K562 (cell line): ENCODE results near the gene C4orf50. TPM values are rescaled to one million over a fixed set of nuclear protein-coding genes. Genes with fewer than 3 reads are reported as not detected.

Experiments
- ATAC-seq: fragments of 200-7000 bp; cut with Tn5 transposase; 3 replicates; pipeline ENCODE4 v1.9.1; 2020; ENCODE audit warnings: moderate library complexity
- BruUV-seq: library from RNA; stranded (reverse); fragments of 400-500 nt; replicated peaks from 2 replicates; lab custom pipeline; 2021; lab: Mats Ljungman, UMichigan
- CTCF ChIA-PET: fragments of 300-600 bp; formaldehyde crosslinking; extraction: SDS; loops from one replicate; lab custom pipeline; 2021; ENCODE audit warnings: low intra/inter-chr PET ratio; lab: Yijun Ruan, JAX
- POLR2A ChIA-PET: fragments of 300-600, 350-650 bp; sonication (Branson Sonifier 250); formaldehyde crosslinking; extraction: SDS; loops from one replicate; lab custom pipeline; 2021; ENCODE audit warnings: antibody characterized with exemption, inconsistent platforms; lab: Yijun Ruan, JAX
- DNase-seq, 4 experiments: peaks; one replicate each; pipeline versions ENCODE4 v3.0.0 to v3.0.0-alpha.2; 2011 to 2018; ENCODE audit warnings: low spot score in 3 of 4, mixed read lengths in 3 of 4; ENCODE audit errors: extremely low read depth in 1 of 4
- FAIRE-seq: peaks from 2 replicates; lab custom pipeline; 2011; peaks lifted over from hg19 to GRCh38; lab: Jason Lieb, UNC
- H2AFZ ChIP-seq: 2 replicates; pipeline ENCODE4 v1.6.0; 2011; ENCODE audit warnings: low read depth, low read length, control low read depth, inconsistent platforms
- H3K27ac ChIP-seq: fragments of 200-600 bp; 3 replicates; pipeline ENCODE4 v1.8.0; 2011; ENCODE audit warnings: low read depth, mild to moderate bottlenecking, control low read depth, inconsistent platforms, low read length, moderate library complexity, mixed read lengths; ENCODE audit errors: extremely low read depth
- H3K27me3 ChIP-seq, 2 experiments: fragments of 300-600 bp in 1 of 2; 2 replicates in 1 of 2; 3 replicates in 1 of 2; pipeline versions ENCODE4 v1.6.0 to v1.8.0; 2011; ENCODE audit warnings: inconsistent platforms in 2 of 2, low read length in 2 of 2, mild to moderate bottlenecking in 1 of 2, mixed read lengths in 1 of 2, moderate library complexity in 1 of 2; ENCODE audit not compliant: control insufficient read depth in 2 of 2, insufficient read depth in 2 of 2
- H3K36me3 ChIP-seq: fragments of 300-600 bp; 3 replicates; pipeline ENCODE4 v1.8.0; 2011; ENCODE audit warnings: mild to moderate bottlenecking, low read length, inconsistent platforms; ENCODE audit not compliant: control insufficient read depth, insufficient read depth
- H3K4me1 ChIP-seq, 2 experiments: fragments of 200-600 bp in 1 of 2; replicated peaks in 1 of 2; 2 replicates in 1 of 2; 3 replicates in 1 of 2; pipeline versions ENCODE4 v1.5.1 to v1.8.0; 2011; ENCODE audit warnings: inconsistent platforms in 2 of 2, low read length in 2 of 2, mild to moderate bottlenecking in 1 of 2, mixed read lengths in 1 of 2, moderate library complexity in 1 of 2; ENCODE audit not compliant: control insufficient read depth in 2 of 2, insufficient read depth in 2 of 2
- H3K4me2 ChIP-seq: 2 replicates; pipeline ENCODE4 v1.6.1; 2011; ENCODE audit warnings: low read length, control low read depth, inconsistent platforms, mixed read lengths; ENCODE audit not compliant: insufficient read depth
- H3K4me3 ChIP-seq: fragments of 200-600 bp; sonication (generic), shearing (Covaris generic); 2 replicates; pipeline ENCODE4 v1.5.1; 2016; ENCODE audit warnings: control low read depth, inconsistent platforms
- H3K79me2 ChIP-seq: fragments of 200-600 bp; 3 replicates; pipeline ENCODE4 v1.8.0; 2011; ENCODE audit warnings: low read length, inconsistent platforms; ENCODE audit not compliant: control insufficient read depth, insufficient read depth
- H3K9ac ChIP-seq, 2 experiments: 2 replicates each; pipeline versions ENCODE4 v1.6.0 to v1.6.1; 2011; ENCODE audit warnings: low read depth in 2 of 2, low read length in 2 of 2, control low read depth in 1 of 2, inconsistent platforms in 1 of 2, mild to moderate bottlenecking in 1 of 2, mixed read lengths in 1 of 2; ENCODE audit not compliant: insufficient read depth in 1 of 2
- H3K9me1 ChIP-seq: one replicate; pipeline ENCODE4 v1.6.0; 2011; ENCODE audit warnings: inconsistent platforms, mild to moderate bottlenecking, low read length, moderate library complexity; ENCODE audit not compliant: control insufficient read depth, insufficient read depth
- H3K9me3 ChIP-seq: replicated peaks from 2 replicates; pipeline ENCODE4 v1.5.1; 2011; ENCODE audit warnings: low read depth, low read length, inconsistent platforms; ENCODE audit not compliant: control insufficient read depth, insufficient read depth
- H4K20me1 ChIP-seq: replicated peaks from 2 replicates; pipeline ENCODE4 v1.6.1; 2011; ENCODE audit warnings: low read length, inconsistent platforms, mixed read lengths; ENCODE audit not compliant: control insufficient read depth, insufficient read depth
- SPI1 ChIP-seq: IDR thresholded peaks from 2 replicates; pipeline ENCODE4 v1.6.1; 2011; ENCODE audit warnings: low read depth, low read length, control low read depth, borderline replicate concordance
- ZNF134 ChIP-seq: fragments of 250-450 bp; sonication (Bioruptor Pico); conservative IDR thresholded peaks from 2 replicates; pipeline ENCODE4 v1.4.0; 2020
- WGBS: fragments of 100-300 bp; shearing (Covaris generic); methylation state at CpG from one replicate; pipeline ENCODE4 v1.1.6; 2016; ENCODE audit warnings: low coverage, mixed read lengths; ENCODE audit not compliant: insufficient coverage; ENCODE audit errors: missing lambda C conversion rate; 5-methylcytosine and 5-hydroxymethylcytosine counted together
- in situ Hi-C: fragments of 300-500 bp; cut with MboI; formaldehyde crosslinking; loops from 4 replicates; pipeline ENCODE4 v1.15.0; 2018; ENCODE audit warnings: inconsistent platforms, mixed read lengths
- intact Hi-C: fragments of 100-400 bp; cut with micrococcal nuclease; formaldehyde crosslinking; loops from 2 replicates; pipeline ENCODE4 v1.14.2; 2022
- polyA plus RNA-seq, 8 experiments: library from polyadenylated mRNA; depleted of rRNA in 4 of 8; stranded (reverse) in 5 of 8; unstranded in 3 of 8; fragments of >200 nt; fragmentation: Nextera tagmentation in 2 of 8; fragmentation: Illumina TruSeq in 1 of 8; extraction: Ambion mirVana in 2 of 8; extraction: Trizol in 1 of 8; gene quantifications; 2 replicates each; pipeline versions ENCODE4 v1.2.1 to v1.2.3, GENCODE V29; 2011 to 2014; ENCODE audit warnings: inconsistent platforms in 1 of 8, missing spikeins in 1 of 8
- total RNA-seq, 7 experiments: library from RNA; depleted of rRNA in 6 of 7; stranded (reverse); fragments of >200 nt in 6 of 7; fragmentation: Illumina TruSeq in 2 of 7; extraction: Trizol in 2 of 7; gene quantifications; 2 replicates each; pipeline versions ENCODE4 v1.2.1 to v1.2.3, GENCODE V29; 2011 to 2021; ENCODE audit warnings: low replicate concordance in 1 of 7
- TF ChIP-seq, protein P1 (sequence below): fragments of 450-650 bp; IDR thresholded peaks from 2 replicates; pipeline ENCODE4 v1.6.1; 2017; ENCODE audit warnings: antibody characterized with exemption, mild to moderate bottlenecking
- TF ChIP-seq, protein P2 (sequence below): IDR thresholded peaks from 2 replicates; pipeline ENCODE4 v1.6.1; 2011; ENCODE audit not compliant: insufficient read length; ENCODE audit errors: extremely low read depth
- TF ChIP-seq, protein P3 (sequence below): fragments of 450-650 bp; IDR thresholded peaks from 2 replicates; pipeline ENCODE4 v1.7.1; 2018; ENCODE audit warnings: mild to moderate bottlenecking, low read depth; ENCODE audit not compliant: partially characterized antibody

C4orf50 gene
- total and polyA plus RNA-seq, 9 of the 15 experiments (the other 6 are each of a cell fraction or from before 2014, with no cell fraction given), result not detected

DNA sequence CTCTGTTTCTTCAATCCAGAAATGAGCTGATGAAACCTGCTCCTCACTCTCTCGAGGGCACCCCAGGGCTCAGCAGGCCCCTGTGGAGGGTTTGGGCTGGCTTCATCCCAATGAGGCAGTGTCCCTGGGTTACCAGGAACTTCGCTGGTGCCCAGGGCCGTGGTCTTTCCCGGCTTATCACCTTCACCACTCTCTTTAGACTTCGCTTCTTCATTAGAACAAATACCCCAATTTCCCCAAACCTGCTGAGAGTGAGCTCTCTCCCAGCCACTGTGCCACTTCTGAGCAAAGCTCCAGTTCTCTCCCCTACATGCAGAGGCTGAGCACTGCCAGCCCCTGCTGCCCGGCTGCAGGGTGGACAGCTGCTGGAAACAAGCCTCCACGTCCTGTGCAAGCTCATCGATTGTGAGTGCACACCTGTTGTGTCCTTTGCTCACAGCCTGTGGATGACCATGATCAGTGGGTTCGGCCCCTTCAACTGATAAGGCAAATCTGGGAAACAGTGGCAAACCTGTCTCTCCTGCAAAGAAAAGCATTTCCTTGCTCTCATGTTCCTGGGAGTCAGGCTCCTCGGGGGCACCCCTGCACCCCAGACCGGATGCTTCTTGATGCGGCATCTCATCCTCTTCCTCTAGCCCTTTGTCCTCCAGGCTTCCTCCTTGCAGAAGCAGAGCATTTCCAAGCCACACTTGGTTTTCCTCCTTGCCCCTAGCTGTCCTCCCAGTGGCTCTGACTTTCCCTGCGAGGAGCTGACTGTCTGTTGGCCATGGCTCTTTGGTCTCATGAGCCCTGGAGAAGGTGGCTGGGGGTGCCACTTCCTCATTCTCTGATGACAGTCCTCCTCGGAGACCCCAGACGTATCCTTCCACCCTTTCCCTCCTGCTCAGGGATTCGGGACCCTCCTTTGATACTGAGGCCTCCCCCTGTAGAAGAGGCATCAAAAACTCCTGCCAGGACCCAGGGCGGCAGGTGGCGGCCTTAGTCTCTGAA lies 28.7 kb downstream of the C4orf50 start:
- POLR2A ChIA-PET, result interaction anchor here (0.6 kb wide), 2 partner anchors 17 to 20 kb away, joined by 3 read pairs; no protein-coding TSS in a partner anchor
- Histone ChIP-seq H3K4me2 (no peak overlapping the region), H3K9me3 (0 out of 2 replicates have a peak, but pooled peaks cover 2% of the 10 kb centered on the region), H3K27me3 (peaks cover 0 to 9% of the 10 kb centered on the region in 2 experiments; a peak in 1 of 5 replicates), H3K4me3 (no peak overlapping the region), H2AFZ (no peak overlapping the region), H3K9ac (no peak overlapping the region), H3K4me1 (no peaks in the 10 kb centered on the region), H3K27ac (no peak overlapping the region), H3K36me3 (no peaks in the 10 kb centered on the region), H3K79me2 (no peaks in the 10 kb centered on the region), H4K20me1 (no peaks in the 10 kb centered on the region), H3K9me1 (no peaks in the 10 kb centered on the region)
- FAIRE-seq (no peak), ATAC-seq (no peak), DNase-seq (no peak)
- intact Hi-C loops (no loop called here), in situ Hi-C loops (no loop called here)
- TF ChIP-seq, protein P1, sequence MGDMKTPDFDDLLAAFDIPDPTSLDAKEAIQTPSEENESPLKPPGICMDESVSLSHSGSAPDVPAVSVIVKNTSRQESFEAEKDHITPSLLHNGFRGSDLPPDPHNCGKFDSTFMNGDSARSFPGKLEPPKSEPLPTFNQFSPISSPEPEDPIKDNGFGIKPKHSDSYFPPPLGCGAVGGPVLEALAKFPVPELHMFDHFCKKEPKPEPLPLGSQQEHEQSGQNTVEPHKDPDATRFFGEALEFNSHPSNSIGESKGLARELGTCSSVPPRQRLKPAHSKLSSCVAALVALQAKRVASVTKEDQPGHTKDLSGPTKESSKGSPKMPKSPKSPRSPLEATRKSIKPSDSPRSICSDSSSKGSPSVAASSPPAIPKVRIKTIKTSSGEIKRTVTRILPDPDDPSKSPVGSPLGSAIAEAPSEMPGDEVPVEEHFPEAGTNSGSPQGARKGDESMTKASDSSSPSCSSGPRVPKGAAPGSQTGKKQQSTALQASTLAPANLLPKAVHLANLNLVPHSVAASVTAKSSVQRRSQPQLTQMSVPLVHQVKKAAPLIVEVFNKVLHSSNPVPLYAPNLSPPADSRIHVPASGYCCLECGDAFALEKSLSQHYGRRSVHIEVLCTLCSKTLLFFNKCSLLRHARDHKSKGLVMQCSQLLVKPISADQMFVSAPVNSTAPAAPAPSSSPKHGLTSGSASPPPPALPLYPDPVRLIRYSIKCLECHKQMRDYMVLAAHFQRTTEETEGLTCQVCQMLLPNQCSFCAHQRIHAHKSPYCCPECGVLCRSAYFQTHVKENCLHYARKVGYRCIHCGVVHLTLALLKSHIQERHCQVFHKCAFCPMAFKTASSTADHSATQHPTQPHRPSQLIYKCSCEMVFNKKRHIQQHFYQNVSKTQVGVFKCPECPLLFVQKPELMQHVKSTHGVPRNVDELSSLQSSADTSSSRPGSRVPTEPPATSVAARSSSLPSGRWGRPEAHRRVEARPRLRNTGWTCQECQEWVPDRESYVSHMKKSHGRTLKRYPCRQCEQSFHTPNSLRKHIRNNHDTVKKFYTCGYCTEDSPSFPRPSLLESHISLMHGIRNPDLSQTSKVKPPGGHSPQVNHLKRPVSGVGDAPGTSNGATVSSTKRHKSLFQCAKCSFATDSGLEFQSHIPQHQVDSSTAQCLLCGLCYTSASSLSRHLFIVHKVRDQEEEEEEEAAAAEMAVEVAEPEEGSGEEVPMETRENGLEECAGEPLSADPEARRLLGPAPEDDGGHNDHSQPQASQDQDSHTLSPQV, result no peak
- TF ChIP-seq SPI1 (peak; percentile 29; the same call in 1 of the 2 replicates), ZNF134 (CRISPR knock-in tag) (0 out of 2 replicates have a peak, but pooled peaks have one; percentile 33)
- TF ChIP-seq, protein P2, sequence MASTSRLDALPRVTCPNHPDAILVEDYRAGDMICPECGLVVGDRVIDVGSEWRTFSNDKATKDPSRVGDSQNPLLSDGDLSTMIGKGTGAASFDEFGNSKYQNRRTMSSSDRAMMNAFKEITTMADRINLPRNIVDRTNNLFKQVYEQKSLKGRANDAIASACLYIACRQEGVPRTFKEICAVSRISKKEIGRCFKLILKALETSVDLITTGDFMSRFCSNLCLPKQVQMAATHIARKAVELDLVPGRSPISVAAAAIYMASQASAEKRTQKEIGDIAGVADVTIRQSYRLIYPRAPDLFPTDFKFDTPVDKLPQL, result no peak
- TF ChIP-seq, protein P3, sequence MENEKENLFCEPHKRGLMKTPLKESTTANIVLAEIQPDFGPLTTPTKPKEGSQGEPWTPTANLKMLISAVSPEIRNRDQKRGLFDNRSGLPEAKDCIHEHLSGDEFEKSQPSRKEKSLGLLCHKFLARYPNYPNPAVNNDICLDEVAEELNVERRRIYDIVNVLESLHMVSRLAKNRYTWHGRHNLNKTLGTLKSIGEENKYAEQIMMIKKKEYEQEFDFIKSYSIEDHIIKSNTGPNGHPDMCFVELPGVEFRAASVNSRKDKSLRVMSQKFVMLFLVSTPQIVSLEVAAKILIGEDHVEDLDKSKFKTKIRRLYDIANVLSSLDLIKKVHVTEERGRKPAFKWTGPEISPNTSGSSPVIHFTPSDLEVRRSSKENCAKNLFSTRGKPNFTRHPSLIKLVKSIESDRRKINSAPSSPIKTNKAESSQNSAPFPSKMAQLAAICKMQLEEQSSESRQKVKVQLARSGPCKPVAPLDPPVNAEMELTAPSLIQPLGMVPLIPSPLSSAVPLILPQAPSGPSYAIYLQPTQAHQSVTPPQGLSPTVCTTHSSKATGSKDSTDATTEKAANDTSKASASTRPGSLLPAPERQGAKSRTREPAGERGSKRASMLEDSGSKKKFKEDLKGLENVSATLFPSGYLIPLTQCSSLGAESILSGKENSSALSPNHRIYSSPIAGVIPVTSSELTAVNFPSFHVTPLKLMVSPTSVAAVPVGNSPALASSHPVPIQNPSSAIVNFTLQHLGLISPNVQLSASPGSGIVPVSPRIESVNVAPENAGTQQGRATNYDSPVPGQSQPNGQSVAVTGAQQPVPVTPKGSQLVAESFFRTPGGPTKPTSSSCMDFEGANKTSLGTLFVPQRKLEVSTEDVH, result no peak
- WGBS, result under 1% methylated on average over 16 of the region's 18 CpGs
- CTCF ChIA-PET, result no interaction called here
- no TSS peak for BruUV-seq
